Measurements from ENCODE around the gene EPSTI1.
"Not testable (repeated sequence)": the region's sequence is repeated elsewhere in the genome, so short reads cannot be mapped to it uniquely, and the experiment has no call there.

The EPSTI1 gene, protein sequence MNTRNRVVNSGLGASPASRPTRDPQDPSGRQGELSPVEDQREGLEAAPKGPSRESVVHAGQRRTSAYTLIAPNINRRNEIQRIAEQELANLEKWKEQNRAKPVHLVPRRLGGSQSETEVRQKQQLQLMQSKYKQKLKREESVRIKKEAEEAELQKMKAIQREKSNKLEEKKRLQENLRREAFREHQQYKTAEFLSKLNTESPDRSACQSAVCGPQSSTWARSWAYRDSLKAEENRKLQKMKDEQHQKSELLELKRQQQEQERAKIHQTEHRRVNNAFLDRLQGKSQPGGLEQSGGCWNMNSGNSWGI

GRCh38 chr13:42991898-42992763 is at the start of gene EPSTI1:
Gene EPSTI1 (minus strand): TSS chr13:42992241. CDS start chr13:42992165, 76 bp downstream.
- no peaks in the 10 kb centered on the region for H3K27me3 ChIP-seq (ENCODE audit: insufficient read depth, low read length)
- H2AFZ ChIP-seq (ENCODE audit: low read length, unreplicated experiment), result peak within 1 kb of the TSS; percentile 6
- H3K79me2 ChIP-seq (ENCODE audit: control insufficient read depth, insufficient read depth, low read length, unreplicated experiment), result peaks cover 59% of the 10 kb centered on the region
- no peaks in the 10 kb centered on the region; the same call in 1 of the 2 replicates for H3K36me3 ChIP-seq (ENCODE audit: insufficient read depth, low read length)
- H3K27ac ChIP-seq (ENCODE audit: low read depth, low read length), result peak within 1 kb of the TSS; percentile 84
- H3K4me1 ChIP-seq (ENCODE audit: control insufficient read depth, insufficient read depth, low read length, unreplicated experiment), result peaks cover 32% of the 10 kb centered on the region
- H3K4me3 ChIP-seq (ENCODE audit: low read depth, low read length), result peak within 1 kb of the TSS; percentile 90

DNA sequence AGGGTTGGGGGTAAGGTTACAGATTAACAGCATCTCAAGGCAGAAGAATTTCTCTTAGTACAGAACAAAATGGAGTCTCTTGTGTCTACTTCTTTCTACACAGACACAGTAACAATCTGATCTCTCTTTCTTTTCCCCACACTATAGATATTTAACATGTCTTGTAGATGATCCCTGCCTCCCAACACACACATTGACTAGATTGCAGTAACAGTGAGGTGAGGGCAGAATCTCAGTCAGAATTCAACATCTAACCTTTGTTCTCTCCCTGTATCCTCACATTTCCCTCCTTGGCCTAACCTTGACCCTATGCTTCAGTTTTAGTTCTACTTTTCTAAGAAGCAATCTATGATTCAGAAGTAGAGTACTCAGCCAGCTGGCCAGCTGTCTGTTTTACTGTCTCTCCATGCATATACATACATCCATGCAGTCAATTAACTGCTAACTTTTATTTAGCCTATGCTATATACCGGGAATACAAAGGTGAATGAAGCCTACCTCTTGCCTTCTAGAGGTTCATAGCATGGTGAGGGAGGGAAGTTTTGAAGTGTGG is 49.4 kb upstream of the EPSTI1 start:
- Histone ChIP-seq H2AFZ (ENCODE audit: low read length, unreplicated experiment) (no peak overlapping the region), H3K27me3 (ENCODE audit: insufficient read depth, low read length) (no peaks in the 10 kb centered on the region), H3K4me3 (ENCODE audit: low read depth, low read length) (no peak overlapping the region), H3K79me2 (ENCODE audit: control insufficient read depth, insufficient read depth, low read length, unreplicated experiment) (peaks cover 54% of the 10 kb centered on the region), H3K4me1 (ENCODE audit: control insufficient read depth, insufficient read depth, low read length, unreplicated experiment) (peaks cover 5% of the 10 kb centered on the region), H3K27ac (ENCODE audit: low read depth, low read length) (no peak overlapping the region), H3K36me3 (ENCODE audit: insufficient read depth, low read length) (0 out of 2 replicates have a peak, but pooled peaks cover 3% of the 10 kb centered on the region)

DNA sequence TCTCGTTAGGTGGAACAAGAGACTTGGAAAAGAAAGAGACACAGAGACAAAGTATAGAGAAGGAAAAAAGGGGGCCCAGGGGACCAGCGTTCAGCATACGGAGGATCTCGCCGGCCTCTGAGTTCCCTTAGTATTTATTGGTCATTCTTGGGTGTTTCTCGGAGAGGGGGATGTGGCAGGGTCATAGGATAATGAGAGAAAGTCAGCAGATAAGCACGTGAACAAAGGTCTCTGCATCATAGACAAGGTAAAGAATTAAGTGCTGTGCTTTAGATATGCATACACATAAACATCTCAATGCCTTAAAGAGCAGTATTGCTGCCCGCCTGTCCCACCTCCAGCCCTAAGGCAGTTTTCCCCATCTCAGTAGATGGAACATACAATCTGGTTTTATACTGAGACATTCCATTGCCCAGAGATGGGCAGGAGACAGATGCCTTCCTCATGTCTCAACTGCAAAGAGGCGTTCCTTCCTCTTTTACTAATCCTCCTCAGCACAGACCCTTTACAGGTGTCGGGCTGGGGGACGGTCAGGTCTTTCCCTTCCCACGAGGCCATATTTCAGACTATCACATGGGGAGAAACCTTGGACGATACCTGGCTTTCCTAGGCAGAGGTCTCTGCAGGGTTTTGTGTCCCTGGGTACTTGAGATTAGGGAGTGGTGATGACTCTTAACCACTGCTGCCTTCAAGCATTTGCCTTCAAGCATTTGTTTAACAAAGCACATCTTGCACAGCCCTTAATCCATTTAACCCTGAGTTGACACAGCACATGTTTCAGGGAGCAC is 48.7 kb upstream of the EPSTI1 start:
- H2AFZ ChIP-seq (ENCODE audit: low read length, unreplicated experiment); H3K27ac ChIP-seq (ENCODE audit: low read depth, low read length); H3K36me3 ChIP-seq (ENCODE audit: insufficient read depth, low read length); H3K4me1 ChIP-seq (ENCODE audit: control insufficient read depth, insufficient read depth, low read length, unreplicated experiment); H3K27me3 ChIP-seq (ENCODE audit: insufficient read depth, low read length); H3K4me3 ChIP-seq (ENCODE audit: low read depth, low read length): not testable (repeated sequence)
- peaks cover 53% of the 10 kb centered on the region for H3K79me2 ChIP-seq (ENCODE audit: control insufficient read depth, insufficient read depth, low read length, unreplicated experiment)

DNA sequence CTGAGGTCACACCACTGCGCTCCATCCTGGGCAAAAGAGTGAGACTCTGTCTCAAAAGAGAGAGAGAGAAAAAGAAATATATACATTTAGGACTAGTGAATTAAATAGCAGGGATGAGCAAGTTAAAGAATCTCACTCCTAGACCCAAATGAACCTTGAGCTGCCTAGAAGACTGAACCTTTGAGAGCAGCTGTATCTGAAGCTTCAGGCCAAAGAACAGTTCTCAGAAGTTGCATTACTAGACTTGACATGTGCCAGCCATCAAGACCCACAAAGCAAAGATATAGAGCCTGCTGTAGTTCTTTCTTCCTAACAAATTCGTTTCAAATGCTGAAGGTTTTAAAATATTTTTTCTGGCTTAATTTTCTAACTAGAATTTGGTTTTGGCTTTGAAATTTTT is 47.9 kb upstream of the EPSTI1 start:
- Histone ChIP-seq H3K4me1 (ENCODE audit: control insufficient read depth, insufficient read depth, low read length, unreplicated experiment) (peaks cover 5% of the 10 kb centered on the region), H3K36me3 (ENCODE audit: insufficient read depth, low read length) (0 out of 2 replicates have a peak, but pooled peaks cover 3% of the 10 kb centered on the region), H3K4me3 (ENCODE audit: low read depth, low read length) (no peak overlapping the region), H2AFZ (ENCODE audit: low read length, unreplicated experiment) (no peak overlapping the region), H3K79me2 (ENCODE audit: control insufficient read depth, insufficient read depth, low read length, unreplicated experiment) (peaks cover 51% of the 10 kb centered on the region), H3K27me3 (ENCODE audit: insufficient read depth, low read length) (no peaks in the 10 kb centered on the region), H3K27ac (ENCODE audit: low read depth, low read length) (no peak overlapping the region)

GRCh38 chr13:43036351-43037250 is 44.6 kb upstream of the EPSTI1 start:
- no peak overlapping the region for H2AFZ ChIP-seq (ENCODE audit: low read length, unreplicated experiment)
- no peaks in the 10 kb centered on the region for H3K27me3 ChIP-seq (ENCODE audit: insufficient read depth, low read length)
- no peak overlapping the region for H3K4me3 ChIP-seq (ENCODE audit: low read depth, low read length)
- no peak overlapping the region for H3K27ac ChIP-seq (ENCODE audit: low read depth, low read length)
- H3K4me1 ChIP-seq (ENCODE audit: control insufficient read depth, insufficient read depth, low read length, unreplicated experiment), result peaks cover 3% of the 10 kb centered on the region
- peaks cover 15% of the 10 kb centered on the region; the same call in 1 of the 2 replicates for H3K36me3 ChIP-seq (ENCODE audit: insufficient read depth, low read length)
- H3K79me2 ChIP-seq (ENCODE audit: control insufficient read depth, insufficient read depth, low read length, unreplicated experiment), result peaks cover 48% of the 10 kb centered on the region

DNA sequence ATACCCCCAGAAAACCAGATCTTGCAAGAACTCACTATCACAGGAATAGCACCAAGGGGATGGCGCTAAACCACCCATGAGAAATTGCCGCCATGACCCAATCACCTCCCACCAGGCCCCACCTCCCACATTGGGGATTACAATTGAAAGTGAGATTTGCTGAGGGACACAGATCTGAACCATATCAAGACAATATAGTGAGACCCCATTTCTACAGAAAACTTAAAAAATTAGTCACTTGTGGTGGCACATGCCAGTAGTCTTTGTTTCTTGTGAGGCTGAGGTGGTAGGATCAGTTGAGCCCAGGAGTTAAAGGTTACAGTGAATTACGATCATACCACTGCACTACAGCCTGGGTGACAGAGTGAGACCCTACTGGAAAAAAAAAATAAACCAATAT is 41.0 kb upstream of the EPSTI1 start:
- Histone ChIP-seq H3K79me2 (ENCODE audit: control insufficient read depth, insufficient read depth, low read length, unreplicated experiment) (peaks cover 61% of the 10 kb centered on the region), H3K4me3 (ENCODE audit: low read depth, low read length) (no peak overlapping the region)

DNA sequence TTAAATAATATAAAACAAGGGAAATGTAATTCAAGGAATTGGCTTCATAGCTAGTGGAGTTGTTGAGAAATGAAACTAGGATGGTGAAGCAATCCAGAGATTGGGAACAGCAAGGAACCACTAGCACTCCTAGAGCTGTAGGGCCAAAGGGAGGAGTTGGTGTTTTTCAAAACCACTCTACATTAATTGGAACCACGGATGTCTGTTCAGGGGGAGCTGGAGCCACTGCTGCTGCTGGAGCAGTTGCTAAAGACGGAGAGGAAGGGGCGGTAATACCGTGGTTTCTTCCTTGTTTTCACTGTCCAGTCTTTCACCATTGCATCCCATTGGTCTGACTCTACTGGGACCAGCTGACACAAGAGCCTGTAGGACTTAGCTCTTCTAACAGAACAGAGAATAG is 39.8 kb upstream of the EPSTI1 start:
- Histone ChIP-seq H3K27me3 (ENCODE audit: insufficient read depth, low read length) (no peaks in the 10 kb centered on the region), H3K36me3 (ENCODE audit: insufficient read depth, low read length) (peaks cover 12% of the 10 kb centered on the region; the same call in 1 of the 2 replicates), H2AFZ (ENCODE audit: low read length, unreplicated experiment) (no peak overlapping the region), H3K27ac (ENCODE audit: low read depth, low read length) (no peak overlapping the region), H3K4me3 (ENCODE audit: low read depth, low read length) (no peak overlapping the region), H3K4me1 (ENCODE audit: control insufficient read depth, insufficient read depth, low read length, unreplicated experiment) (peaks cover 16% of the 10 kb centered on the region), H3K79me2 (ENCODE audit: control insufficient read depth, insufficient read depth, low read length, unreplicated experiment) (peaks cover 63% of the 10 kb centered on the region)

More for the DNA sequence above, 41.0 kb upstream of the EPSTI1 start:
- Histone ChIP-seq H3K27ac (ENCODE audit: low read depth, low read length) (no peak overlapping the region), H2AFZ (ENCODE audit: low read length, unreplicated experiment) (no peak overlapping the region), H3K27me3 (ENCODE audit: insufficient read depth, low read length) (no peaks in the 10 kb centered on the region), H3K4me1 (ENCODE audit: control insufficient read depth, insufficient read depth, low read length, unreplicated experiment) (peaks cover 12% of the 10 kb centered on the region), H3K36me3 (ENCODE audit: insufficient read depth, low read length) (peaks cover 12% of the 10 kb centered on the region; the same call in 1 of the 2 replicates)

GRCh38 chr13:43030548-43030947 is 38.5 kb upstream of the EPSTI1 start:
- no peak overlapping the region for H3K27ac ChIP-seq (ENCODE audit: low read depth, low read length)
- no peak overlapping the region for H2AFZ ChIP-seq (ENCODE audit: low read length, unreplicated experiment)
- H3K27me3 ChIP-seq (ENCODE audit: insufficient read depth, low read length), result no peaks in the 10 kb centered on the region
- H3K4me1 ChIP-seq (ENCODE audit: control insufficient read depth, insufficient read depth, low read length, unreplicated experiment), result peaks cover 20% of the 10 kb centered on the region
- no peak overlapping the region for H3K4me3 ChIP-seq (ENCODE audit: low read depth, low read length)
- H3K79me2 ChIP-seq (ENCODE audit: control insufficient read depth, insufficient read depth, low read length, unreplicated experiment), result peaks cover 62% of the 10 kb centered on the region
- H3K36me3 ChIP-seq (ENCODE audit: insufficient read depth, low read length), result peaks cover 12% of the 10 kb centered on the region; the same call in 1 of the 2 replicates

DNA sequence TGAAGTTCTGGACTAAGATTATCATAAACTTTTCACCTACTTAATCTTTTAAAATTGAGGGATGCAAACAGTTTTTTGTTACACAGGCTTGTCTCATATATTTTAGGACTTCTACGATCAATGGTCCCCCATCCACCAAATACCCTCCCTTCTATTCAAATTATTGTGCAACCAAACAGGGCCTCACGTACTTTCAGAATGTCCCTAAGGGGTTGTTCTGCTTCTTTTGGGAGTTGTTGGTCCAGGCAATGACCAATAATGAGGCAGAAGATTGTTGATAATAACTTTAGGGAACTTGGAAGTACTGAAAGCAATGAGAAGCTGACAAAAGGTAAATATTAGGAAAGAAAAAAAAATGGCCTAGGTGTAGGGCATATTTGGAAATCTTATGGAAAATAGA is 34.2 kb upstream of the EPSTI1 start:
- Histone ChIP-seq H3K4me1 (ENCODE audit: control insufficient read depth, insufficient read depth, low read length, unreplicated experiment) (peaks cover 31% of the 10 kb centered on the region), H3K27me3 (ENCODE audit: insufficient read depth, low read length) (no peaks in the 10 kb centered on the region), H3K79me2 (ENCODE audit: control insufficient read depth, insufficient read depth, low read length, unreplicated experiment) (peaks cover 57% of the 10 kb centered on the region), H3K27ac (ENCODE audit: low read depth, low read length) (no peak overlapping the region), H3K4me3 (ENCODE audit: low read depth, low read length) (peak overlapping the region; percentile 29; the same call in 1 of the 2 replicates), H3K36me3 (ENCODE audit: insufficient read depth, low read length) (no peaks in the 10 kb centered on the region), H2AFZ (ENCODE audit: low read length, unreplicated experiment) (no peak overlapping the region)

All from ACC112 (cell line).